ENCODE data around the gene LENG8. TPM values are rescaled to one million over a fixed set of nuclear protein-coding genes. Genes with fewer than 3 reads are reported as not detected.
"Not testable (repeated sequence)": the region's sequence is repeated elsewhere in the genome, so short reads cannot be mapped to it uniquely, and the experiment has no call there.

Gene LENG8
- total RNA-seq, 2 donors from 2014 or later: 32.1 to 36.4 TPM

- DNase-seq (ENCODE audit: low spot score): no peak
- Histone ChIP-seq H3K4me3 (no peak overlapping the region), H3K9me3 (no peaks in the 10 kb centered on the region), H3K36me3 (no peaks in the 10 kb centered on the region), H3K27me3 (no peaks in the 10 kb centered on the region), H3K27ac (no peak overlapping the region), H3K4me1 (peaks cover 0 to 31% of the 10 kb centered on the region in 2 donors)
- TF ChIP-seq CTCF (IDR thresholded peaks at IDR 0.05): no peak
These were observed 12.3 kb upstream of the LENG8 start for GRCh38 chr19:54436628-54437252.

DNA sequence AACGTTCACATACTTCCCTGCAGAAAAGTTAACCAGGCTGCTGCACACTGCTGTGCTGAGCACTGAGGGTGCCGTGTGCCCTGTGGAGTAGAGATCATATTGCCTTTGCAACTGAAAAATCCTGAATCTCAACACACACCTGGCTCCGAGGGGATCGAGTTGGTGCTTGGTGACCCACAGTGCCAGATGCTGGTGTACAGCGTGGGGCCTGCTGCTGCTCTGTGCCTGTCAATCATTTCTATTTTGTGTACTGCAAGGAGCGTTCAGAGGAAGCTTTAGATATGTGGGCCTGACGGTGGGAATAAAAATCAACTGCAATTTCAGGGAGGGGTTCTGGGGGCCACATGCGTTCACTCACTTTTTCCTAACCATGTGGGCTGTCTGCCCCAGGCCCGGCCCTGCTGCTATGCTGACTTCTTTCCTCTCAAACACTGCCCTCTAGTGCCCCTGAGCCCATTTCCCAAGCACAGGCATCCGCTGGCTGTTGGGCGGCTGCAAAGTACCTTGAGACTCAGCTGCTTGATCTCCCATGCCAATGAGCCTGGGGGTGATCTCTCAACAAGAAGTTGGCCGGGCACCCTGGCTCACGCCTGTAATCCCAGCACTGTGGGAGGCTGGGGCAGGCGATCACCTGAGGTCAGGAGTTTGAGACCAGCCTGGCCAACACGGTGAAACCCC, 9.7 kb upstream of the LENG8 start:
- Histone ChIP-seq H3K4me3 (no peak overlapping the region), H3K27ac (no peak overlapping the region), H3K36me3 (no peaks in the 10 kb centered on the region), H3K9me3 (no peaks in the 10 kb centered on the region), H3K4me1 (peaks cover 0 to 25% of the 10 kb centered on the region in 2 donors), H3K27me3 (no peaks in the 10 kb centered on the region)
- peak in 1 of 2 donors; percentile 52 for TF ChIP-seq CTCF (IDR thresholded peaks at IDR 0.05)
- no peak for DNase-seq (ENCODE audit: low spot score)

GRCh38 chr19:54440641-54441040, 8.4 kb upstream of the LENG8 start:
- no peak overlapping the region for H3K27ac ChIP-seq
- H3K4me1 ChIP-seq: peaks cover 0 to 11% of the 10 kb centered on the region in 2 donors
- H3K9me3 ChIP-seq: no peaks in the 10 kb centered on the region
- H3K4me3 ChIP-seq: no peak overlapping the region
- no peak for DNase-seq (ENCODE audit: low spot score)
- no peak for TF ChIP-seq CTCF (IDR thresholded peaks at IDR 0.05)
- peaks cover 9% of the 10 kb centered on the region for H3K36me3 ChIP-seq
- no peaks in the 10 kb centered on the region for H3K27me3 ChIP-seq

GRCh38 chr19:54444737-54445136, 4.3 kb upstream of the LENG8 start:
- no peaks in the 10 kb centered on the region for H3K27me3 ChIP-seq
- no peaks in the 10 kb centered on the region for H3K9me3 ChIP-seq
- no peak overlapping the region for H3K4me3 ChIP-seq
- H3K4me1 ChIP-seq: peaks cover 0 to 21% of the 10 kb centered on the region in 2 donors
- no peak overlapping the region for H3K27ac ChIP-seq
- peaks cover 9% of the 10 kb centered on the region for H3K36me3 ChIP-seq
- DNase-seq (ENCODE audit: low spot score): no peak
- no peak for TF ChIP-seq CTCF (IDR thresholded peaks at IDR 0.05)

DNA sequence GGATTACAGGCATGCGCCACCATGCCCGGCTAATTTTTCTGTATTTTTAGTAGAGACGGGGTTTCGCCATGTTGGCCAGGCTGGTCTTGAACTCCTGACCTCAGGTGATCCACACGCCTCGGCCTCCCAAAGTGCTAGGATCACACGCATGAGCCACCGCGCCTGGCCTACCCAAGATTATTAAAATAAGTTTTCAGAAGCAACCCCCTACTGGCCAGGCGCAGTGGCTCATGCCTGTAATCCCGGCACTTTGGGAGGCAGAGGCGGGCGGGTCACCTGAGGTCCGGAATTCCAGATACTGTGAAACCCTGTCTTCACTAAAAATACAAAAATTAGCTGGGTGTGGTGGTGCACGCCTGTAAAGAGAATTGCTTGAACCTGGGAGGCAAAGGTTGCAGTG, 2.6 kb upstream of the LENG8 start:
- not testable (repeated sequence) for H3K27me3 ChIP-seq; H3K27ac ChIP-seq; H3K4me3 ChIP-seq; H3K9me3 ChIP-seq; DNase-seq (ENCODE audit: low spot score)
- Histone ChIP-seq H3K4me1 (peaks cover 0 to 37% of the 10 kb centered on the region in 2 donors), H3K36me3 (peaks cover 12% of the 10 kb centered on the region)

DNA sequence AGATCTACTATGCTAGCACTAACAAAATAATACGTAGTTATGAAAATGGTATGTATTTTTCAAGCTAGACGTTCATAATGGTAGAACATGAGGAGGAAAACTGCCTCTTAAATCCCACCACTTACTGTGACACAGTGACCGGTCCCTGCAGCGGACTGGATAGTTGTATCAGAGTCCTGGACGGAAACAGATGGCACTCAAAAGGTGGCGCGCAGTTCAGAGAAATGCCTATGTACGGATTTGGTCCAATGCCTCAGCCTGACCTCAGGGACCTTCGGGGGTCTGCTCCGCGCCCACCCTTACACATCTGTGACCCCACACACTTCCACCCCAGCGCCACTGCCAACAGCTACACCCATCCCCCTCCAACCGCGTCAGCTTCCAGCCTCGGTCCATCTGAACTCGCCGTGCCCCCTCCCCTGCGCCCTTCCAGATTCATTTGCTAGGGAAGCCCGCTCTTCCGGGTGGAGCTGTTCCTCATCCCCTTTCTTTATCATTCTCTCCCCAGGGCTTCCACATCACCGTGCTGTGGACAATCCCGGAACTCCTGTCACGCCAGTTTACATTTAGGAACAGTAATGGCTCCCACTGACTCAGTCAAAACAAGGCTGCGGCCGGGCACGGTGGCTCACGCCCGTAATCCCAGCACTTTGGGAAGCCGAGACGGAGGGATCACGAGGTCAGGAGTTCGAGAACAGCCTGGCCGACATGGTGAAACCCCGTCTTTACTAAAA, 792 bp upstream of the LENG8 start:
- H3K36me3 ChIP-seq: peaks cover 29% of the 10 kb centered on the region
- peak; percentile 74 for DNase-seq (ENCODE audit: low spot score)
- H3K27me3 ChIP-seq: no peaks in the 10 kb centered on the region
- peaks cover 0 to 51% of the 10 kb centered on the region in 2 donors for H3K4me1 ChIP-seq
- peak overlapping the region; percentile 69 to 94 for H3K4me3 ChIP-seq
- no peak for TF ChIP-seq CTCF (IDR thresholded peaks at IDR 0.05)
- H3K27ac ChIP-seq: peak overlapping the region; percentile 95 to 98
- no peaks in the 10 kb centered on the region for H3K9me3 ChIP-seq
